Measurements from ENCODE around the gene SMNDC1. TPM values are rescaled to one million over a fixed set of nuclear protein-coding genes. Genes with fewer than 3 reads are reported as not detected.
"Not testable (repeated sequence)": the region's sequence is repeated elsewhere in the genome, so short reads cannot be mapped to it uniquely, and the experiment has no call there.

The SMNDC1 gene
- total RNA-seq, 1 donor = 19.8 TPM

GRCh38 chr10:110337401-110337800, 32.7 kb upstream of the SMNDC1 start:
- Histone ChIP-seq H3K27me3 (ENCODE audit: insufficient read depth, low read length) (no peaks in the 10 kb centered on the region), H3K4me1 (ENCODE audit: insufficient read depth, low read length) (peaks cover 6% of the 10 kb centered on the region), H3K9me3 (ENCODE audit: low read depth, low read length) (no peaks in the 10 kb centered on the region), H3K4me3 (ENCODE audit: low read length) (no peak overlapping the region)

DNA sequence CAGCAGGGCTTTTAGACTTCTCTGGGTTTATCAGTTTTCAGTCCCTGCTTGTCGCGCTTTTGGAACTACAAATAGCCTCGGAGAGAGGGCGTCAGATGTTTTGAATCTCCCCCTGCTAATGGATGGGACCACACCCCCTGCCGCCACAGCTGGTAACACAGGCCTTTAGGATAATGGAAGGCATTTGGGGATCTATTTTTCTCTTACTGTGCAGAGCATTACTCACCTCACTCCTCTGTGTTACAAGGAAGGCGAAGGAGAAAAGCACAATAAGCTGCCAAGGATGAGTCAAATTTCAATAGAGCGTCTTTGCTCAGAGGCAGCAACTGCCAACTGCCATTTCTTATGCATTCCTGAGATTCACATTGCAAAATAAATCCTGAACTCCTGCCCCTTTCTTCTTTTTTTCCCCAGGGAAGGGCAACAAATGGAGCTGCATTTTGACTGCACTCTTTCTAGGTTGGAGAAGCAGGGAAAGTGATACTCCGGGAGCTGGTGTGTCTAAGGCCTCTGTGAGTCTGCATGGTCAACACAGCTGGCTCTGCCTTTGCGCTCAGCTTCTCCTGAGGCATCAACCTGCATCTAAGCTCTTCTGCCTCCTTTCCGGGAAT, 31.5 kb upstream of the SMNDC1 start:
- no peaks in the 10 kb centered on the region for H3K27me3 ChIP-seq (ENCODE audit: insufficient read depth, low read length)
- no peak overlapping the region for H3K4me3 ChIP-seq (ENCODE audit: low read length)
- no peaks in the 10 kb centered on the region for H3K9me3 ChIP-seq (ENCODE audit: low read depth, low read length)
- H3K4me1 ChIP-seq (ENCODE audit: insufficient read depth, low read length) = peaks cover 6% of the 10 kb centered on the region

- H3K4me1 ChIP-seq (ENCODE audit: insufficient read depth, low read length) = peaks cover 6% of the 10 kb centered on the region
- no peak overlapping the region for H3K4me3 ChIP-seq (ENCODE audit: low read length)
- peaks cover 4% of the 10 kb centered on the region for H3K9me3 ChIP-seq (ENCODE audit: low read depth, low read length)
- no peaks in the 10 kb centered on the region for H3K27me3 ChIP-seq (ENCODE audit: insufficient read depth, low read length)
Measured at GRCh38 chr10:110335314-110336064, 30.8 kb upstream of the SMNDC1 start.

GRCh38 chr10:110334061-110334656, 29.4 kb upstream of the SMNDC1 start:
- Histone ChIP-seq H3K4me3 (ENCODE audit: low read length) (no peak overlapping the region), H3K9me3 (ENCODE audit: low read depth, low read length) (peaks cover 5% of the 10 kb centered on the region), H3K27me3 (ENCODE audit: insufficient read depth, low read length) (no peaks in the 10 kb centered on the region), H3K4me1 (ENCODE audit: insufficient read depth, low read length) (peaks cover 6% of the 10 kb centered on the region)

DNA sequence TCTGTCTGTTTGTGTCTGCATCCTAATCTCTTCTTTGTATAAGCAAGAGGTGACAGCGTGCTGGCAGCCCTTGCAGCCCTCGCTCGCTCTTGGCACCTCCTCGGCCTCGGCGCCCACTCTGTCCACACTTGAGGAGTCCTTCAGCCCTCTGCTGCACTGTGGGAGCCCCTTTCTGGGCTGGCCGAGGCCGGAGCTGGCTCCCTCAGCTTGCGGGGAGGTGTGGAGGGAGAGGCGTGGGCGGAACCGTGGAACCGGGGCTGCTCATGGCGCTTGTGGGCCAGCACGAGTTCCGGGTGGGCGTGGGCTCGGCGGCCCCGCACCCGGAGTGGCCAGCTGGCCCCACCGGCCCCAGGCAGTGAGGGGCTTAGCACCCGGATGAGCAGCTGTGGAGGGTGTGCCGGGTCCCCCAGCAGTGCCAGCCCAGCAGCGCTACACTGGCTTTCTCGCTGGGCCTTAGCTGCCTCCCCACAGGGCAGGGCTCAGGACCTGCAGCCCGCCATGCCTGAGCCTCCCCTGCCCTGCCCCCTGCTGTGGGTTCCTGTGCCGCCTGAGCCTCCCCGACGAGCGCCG, 26.6 kb upstream of the SMNDC1 start:
- H3K27me3 ChIP-seq (ENCODE audit: insufficient read depth, low read length); H3K9me3 ChIP-seq (ENCODE audit: low read depth, low read length); H3K4me3 ChIP-seq (ENCODE audit: low read length); H3K4me1 ChIP-seq (ENCODE audit: insufficient read depth, low read length): not testable (repeated sequence)

- Histone ChIP-seq H3K4me3 (ENCODE audit: low read length) (no peak overlapping the region), H3K9me3 (ENCODE audit: low read depth, low read length) (peaks cover 5% of the 10 kb centered on the region), H3K27me3 (ENCODE audit: insufficient read depth, low read length) (no peaks in the 10 kb centered on the region), H3K4me1 (ENCODE audit: insufficient read depth, low read length) (peaks cover 3% of the 10 kb centered on the region)
Measured at GRCh38 chr10:110330675-110331074, 26.0 kb upstream of the SMNDC1 start.

DNA sequence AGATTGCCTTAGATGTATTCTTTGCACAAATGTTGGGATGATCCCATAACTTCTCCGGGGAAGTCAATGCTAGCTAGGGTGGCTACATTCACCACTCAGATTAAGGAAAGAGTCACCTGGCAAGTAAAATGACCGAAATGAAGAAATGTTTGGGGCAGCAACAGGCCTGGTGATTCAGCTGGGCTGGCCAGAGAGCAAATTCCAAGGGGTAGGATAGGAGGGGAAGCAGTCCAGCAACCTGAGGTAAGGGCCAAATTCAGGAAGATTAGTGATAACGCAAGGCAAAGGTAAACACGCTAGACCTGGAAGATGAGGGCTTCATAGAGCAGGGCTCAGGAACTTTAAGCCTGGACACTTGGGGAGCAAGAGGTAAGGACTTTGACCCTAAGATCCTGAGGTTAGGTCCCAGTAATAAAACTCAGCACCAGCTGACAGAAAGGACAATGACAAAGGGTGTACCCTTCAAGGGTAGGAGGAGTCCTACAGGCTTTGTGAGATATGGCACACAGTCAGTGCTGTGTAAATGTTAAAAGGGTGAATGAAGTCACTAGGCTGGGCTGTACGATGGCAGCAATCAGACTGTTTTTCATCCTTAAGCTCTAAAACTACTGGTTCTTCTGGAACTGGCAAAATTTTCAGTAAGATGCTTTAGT, 22.7 kb upstream of the SMNDC1 start:
- Histone ChIP-seq H3K27me3 (ENCODE audit: insufficient read depth, low read length) (no peaks in the 10 kb centered on the region), H3K9me3 (ENCODE audit: low read depth, low read length) (peaks cover 5% of the 10 kb centered on the region), H3K4me1 (ENCODE audit: insufficient read depth, low read length) (no peaks in the 10 kb centered on the region), H3K4me3 (ENCODE audit: low read length) (no peak overlapping the region)

DNA sequence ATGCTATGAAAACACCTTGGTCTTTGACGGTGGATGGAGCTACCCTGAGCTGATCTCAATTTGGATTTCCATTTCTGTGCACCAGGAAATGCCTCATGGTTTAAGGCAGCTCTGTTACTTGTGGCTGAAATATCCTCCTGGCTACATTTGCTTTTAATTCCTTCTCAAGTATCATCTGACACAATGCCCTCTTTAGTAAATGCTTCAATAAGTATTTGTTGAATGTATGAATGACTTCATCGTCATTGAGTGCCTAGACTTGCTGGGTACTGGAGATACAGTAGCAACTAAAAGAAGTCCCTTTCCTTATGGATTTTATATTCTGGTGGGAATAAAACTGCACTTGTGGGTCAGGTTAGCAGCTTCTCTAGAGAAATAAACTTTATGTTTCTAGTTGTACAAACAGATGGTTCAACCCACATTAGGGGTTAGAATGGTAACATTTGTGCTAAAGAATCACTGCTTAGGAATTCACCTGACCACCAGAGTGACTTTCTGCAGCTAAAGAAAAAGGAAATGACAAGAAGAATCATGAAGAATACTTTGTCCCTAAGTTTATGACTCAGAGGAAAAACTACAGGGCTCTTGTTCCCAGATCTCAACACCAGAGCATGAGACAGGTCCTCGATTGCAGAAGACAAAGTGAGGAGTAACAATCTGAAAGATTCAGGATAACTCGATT, 21.8 kb upstream of the SMNDC1 start:
- H3K27me3 ChIP-seq (ENCODE audit: insufficient read depth, low read length) = no peaks in the 10 kb centered on the region
- no peaks in the 10 kb centered on the region for H3K4me1 ChIP-seq (ENCODE audit: insufficient read depth, low read length)
- no peak overlapping the region for H3K4me3 ChIP-seq (ENCODE audit: low read length)
- H3K9me3 ChIP-seq (ENCODE audit: low read depth, low read length) = peaks cover 5% of the 10 kb centered on the region

DNA sequence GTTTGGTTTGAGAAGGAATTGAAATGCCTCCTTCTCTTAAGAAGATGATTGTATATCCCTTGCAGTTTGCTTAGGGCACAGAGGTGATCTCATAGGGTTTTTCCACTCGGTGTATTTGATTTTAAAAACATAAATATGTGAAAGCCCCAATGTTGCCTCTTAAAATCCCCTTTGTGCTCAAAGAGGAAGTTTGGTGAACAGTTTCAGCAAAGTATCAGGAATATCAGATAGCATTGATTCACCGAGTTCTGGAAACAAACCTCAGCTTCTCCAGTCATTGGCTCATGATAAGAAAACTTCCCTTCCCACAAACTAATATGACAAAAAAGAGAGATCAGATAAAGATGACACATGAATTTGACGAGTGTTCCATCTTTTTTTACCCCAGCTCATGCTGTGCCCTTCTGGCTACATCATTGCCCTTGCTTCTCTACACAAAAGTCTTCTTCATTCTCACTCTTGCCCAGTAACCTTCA, 20.1 kb upstream of the SMNDC1 start:
- H3K9me3 ChIP-seq (ENCODE audit: low read depth, low read length) = no peaks in the 10 kb centered on the region
- H3K4me1 ChIP-seq (ENCODE audit: insufficient read depth, low read length) = no peaks in the 10 kb centered on the region
- no peaks in the 10 kb centered on the region for H3K27me3 ChIP-seq (ENCODE audit: insufficient read depth, low read length)
- H3K4me3 ChIP-seq (ENCODE audit: low read length) = no peak overlapping the region

GRCh38 chr10:110324201-110324804, 19.6 kb upstream of the SMNDC1 start:
- Histone ChIP-seq H3K27me3 (ENCODE audit: insufficient read depth, low read length) (no peaks in the 10 kb centered on the region), H3K9me3 (ENCODE audit: low read depth, low read length) (no peaks in the 10 kb centered on the region), H3K4me3 (ENCODE audit: low read length) (no peak overlapping the region), H3K4me1 (ENCODE audit: insufficient read depth, low read length) (no peaks in the 10 kb centered on the region)

DNA sequence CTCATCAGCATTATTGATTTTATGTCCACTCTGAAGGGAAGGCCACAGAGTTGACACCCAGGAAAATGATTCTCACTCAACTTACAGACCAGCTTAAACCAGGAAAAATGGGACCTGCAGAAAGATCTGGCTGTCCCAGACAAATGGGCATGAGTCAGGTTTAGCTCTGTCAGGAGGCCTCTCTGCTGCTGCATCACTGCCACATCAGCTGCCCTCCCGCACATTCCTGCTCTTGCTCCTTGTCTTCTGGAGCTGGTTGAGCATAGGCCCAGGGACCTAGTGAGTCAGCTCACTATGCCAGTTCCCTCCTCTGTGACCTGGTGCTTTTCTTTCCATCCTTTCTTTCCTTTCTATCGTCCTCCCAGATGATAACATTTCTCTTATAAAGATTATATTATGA, 18.8 kb upstream of the SMNDC1 start:
- Histone ChIP-seq H3K4me1 (ENCODE audit: insufficient read depth, low read length) (no peaks in the 10 kb centered on the region), H3K9me3 (ENCODE audit: low read depth, low read length) (no peaks in the 10 kb centered on the region), H3K4me3 (ENCODE audit: low read length) (no peak overlapping the region), H3K27me3 (ENCODE audit: insufficient read depth, low read length) (no peaks in the 10 kb centered on the region)

DNA sequence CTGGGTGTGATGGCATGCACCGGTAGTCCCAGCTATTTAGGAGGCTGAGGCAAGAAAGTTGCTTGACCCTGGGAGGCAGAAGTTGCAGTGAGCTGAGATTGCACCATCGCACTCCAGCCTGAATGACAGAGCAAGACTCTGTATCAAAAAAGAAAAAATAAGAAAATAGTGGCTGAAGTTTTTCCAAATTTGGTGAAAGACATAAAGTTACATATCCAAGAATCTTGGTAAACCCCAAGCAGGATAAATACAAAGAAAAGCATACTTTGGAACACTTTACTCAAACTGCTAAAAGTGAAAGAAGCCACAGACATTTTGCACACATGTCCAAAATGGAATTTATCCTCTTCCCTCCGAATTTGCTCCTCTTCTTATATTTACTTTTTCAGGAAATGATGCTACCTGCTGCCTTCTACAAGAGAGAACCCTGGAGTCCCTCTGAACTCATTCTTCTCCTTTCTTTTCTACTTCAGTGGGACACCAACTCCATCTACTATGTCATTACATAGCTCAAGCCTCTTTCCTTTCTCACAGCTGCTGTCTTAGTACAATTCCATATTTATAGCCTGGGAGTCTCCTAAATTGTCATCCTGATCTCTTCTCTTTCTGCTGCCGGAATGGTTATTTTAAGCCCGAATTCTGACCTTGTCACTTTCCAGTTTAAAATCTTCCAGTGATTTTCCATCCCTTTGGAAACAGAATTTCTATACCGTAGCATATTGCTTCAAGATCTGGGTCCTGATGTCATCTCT, 17.3 kb upstream of the SMNDC1 start:
- Histone ChIP-seq H3K9me3 (ENCODE audit: low read depth, low read length) (no peaks in the 10 kb centered on the region), H3K4me1 (ENCODE audit: insufficient read depth, low read length) (no peaks in the 10 kb centered on the region), H3K4me3 (ENCODE audit: low read length) (no peak overlapping the region), H3K27me3 (ENCODE audit: insufficient read depth, low read length) (no peaks in the 10 kb centered on the region)

GRCh38 chr10:110317866-110318850, 13.4 kb upstream of the SMNDC1 start:
- no peaks in the 10 kb centered on the region for H3K9me3 ChIP-seq (ENCODE audit: low read depth, low read length)
- no peak overlapping the region for H3K4me3 ChIP-seq (ENCODE audit: low read length)
- no peaks in the 10 kb centered on the region for H3K4me1 ChIP-seq (ENCODE audit: insufficient read depth, low read length)
- H3K27me3 ChIP-seq (ENCODE audit: insufficient read depth, low read length) = no peaks in the 10 kb centered on the region
